NCI-H2196 (cell line): Measurements from ENCODE around the gene TMEM101.
"Not testable (repeated sequence)": the region's sequence is repeated elsewhere in the genome, so short reads cannot be mapped to it uniquely, and the experiment has no call there.

ENCODE experiments used
- DNase-seq: peaks from one replicate; lab custom pipeline; 2025; ENCODE audit not compliant: unreplicated experiment; lab: John Stamatoyannopoulos, UW

TMEM101 gene

DNA sequence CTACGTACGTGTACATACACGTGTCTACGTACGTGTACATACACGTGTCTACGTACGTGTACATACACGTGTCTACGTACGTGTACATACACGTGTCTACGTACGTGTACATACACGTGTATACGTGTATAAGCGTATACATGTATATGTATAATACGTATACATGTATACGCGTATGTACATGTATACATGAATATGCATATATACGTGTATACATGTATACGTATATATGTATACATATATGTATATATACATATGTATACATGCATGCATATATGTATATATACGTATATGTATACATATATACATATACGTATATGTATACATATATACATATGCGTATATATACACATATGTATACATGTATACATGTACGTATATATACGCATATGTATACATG lies 38.9 kb downstream of the TMEM101 start:
- no peak for DNase-seq

DNA sequence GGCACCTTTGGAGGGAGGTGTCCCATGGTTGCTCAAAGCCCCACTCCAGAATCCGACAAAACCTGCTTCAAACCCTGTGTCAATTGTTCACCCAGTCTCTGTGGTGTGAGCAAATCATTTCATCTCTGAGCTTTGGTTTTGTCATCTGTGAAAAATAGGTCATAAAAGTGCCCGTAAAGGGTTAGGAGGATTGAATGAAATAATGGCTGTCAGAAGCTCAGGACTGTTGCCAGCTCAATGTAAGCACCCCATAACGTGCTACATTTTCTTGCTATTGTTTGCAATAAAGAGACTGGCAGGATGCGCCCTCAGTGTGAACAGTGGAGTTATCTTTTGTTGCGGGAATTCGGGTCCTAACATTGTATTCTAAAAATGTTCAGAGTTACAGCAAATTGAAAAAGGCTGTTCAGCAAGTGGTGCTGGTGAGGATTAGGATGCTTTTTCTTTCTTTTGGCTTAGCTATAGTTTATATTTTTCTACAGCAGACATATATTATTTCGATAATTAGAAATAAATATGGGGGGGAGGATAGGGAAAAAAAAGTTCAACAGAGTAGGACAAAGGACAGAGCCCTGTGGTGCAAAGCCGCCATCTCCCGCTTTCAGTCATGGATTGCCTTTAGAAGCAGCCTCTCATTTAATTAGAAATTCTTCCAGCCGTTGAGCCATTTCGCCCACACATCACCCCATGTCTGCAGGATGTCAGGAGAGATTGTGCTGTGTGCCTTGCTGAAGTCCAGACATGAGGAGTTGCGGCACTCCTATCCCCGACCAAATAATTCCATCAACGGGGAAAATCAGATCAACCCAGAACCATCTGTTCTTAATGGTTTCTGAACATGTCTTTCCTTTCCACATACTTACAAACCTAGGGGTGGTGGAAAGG lies 40.1 kb downstream of the TMEM101 start:
- no peak for DNase-seq

DNA sequence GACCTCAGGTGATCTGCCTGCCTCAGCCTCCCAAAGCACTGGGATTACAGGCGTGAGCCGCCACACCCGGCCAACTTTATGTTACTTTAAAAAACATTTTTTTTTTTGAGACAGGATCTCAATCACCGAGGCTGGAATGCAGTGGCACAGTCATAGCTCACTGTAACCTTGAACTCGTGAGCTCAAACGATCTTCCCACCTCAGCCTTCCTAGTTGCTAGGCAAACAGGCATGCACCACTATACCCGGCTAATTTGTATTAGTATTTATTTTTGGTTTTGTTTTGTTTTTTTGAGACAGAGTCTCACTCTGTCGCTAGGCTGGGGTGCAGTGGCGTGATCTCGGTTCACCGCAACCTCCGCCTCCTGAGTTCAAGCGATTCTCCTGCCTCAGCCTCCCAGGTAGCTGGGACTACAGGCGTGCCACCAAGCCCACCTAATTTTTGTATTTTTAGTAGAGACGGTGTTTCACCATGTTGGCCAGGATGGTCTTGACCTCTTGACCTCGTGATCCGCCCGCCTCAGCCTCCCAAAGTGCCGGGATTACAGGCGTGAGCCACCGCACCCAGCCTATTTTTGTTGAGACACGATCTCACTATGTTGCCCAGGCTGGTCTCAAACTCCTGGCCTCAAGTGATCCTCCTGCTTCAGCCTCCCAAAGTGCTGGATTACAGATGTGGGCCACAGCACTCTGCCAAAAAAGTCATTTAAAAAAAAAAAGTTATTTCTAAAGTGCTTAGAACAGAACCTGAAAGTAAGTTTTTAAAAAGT lies 42.1 kb downstream of the TMEM101 start:
- DNase-seq, result not testable (repeated sequence)

DNA sequence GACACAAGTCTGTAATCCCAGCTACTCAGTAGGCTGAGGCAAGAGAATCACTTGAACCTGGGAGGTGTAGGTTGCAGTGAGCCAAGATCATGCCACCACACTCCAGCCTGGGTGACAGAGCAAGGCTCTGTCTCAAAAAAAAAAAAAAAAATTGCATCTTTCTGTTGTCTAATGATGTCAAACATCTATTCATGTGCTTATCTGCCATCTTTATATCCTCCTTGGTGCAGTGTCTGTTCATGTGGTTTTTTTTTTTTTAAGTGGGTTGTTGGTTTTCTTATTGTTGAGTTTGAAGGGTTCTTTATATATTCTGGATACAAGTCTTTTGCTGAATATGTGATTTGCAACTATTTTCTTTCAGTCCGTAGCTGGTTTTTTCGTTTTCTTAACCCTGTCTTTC lies 43.3 kb downstream of the TMEM101 start:
- not testable (repeated sequence) for DNase-seq

DNA sequence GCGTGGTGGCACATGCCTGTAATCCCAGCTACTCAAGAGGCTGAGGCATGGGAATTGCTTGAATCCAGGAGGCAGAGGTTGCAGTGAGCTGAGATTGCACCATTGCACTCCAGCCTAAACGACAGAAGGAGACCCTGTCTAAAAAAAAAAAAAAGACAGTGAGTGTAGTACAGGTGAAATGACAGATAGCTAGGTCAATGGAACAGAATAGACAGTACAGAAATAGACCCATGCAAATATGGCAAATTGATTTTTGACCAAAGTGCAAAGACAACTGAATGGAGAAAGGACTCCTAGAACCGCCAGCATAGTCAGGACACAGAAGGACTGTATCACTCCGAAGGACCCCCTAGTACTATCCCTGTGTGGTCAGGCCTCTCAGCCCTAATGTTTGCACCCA lies 44.4 kb downstream of the TMEM101 start:
- DNase-seq, result no peak

DNA sequence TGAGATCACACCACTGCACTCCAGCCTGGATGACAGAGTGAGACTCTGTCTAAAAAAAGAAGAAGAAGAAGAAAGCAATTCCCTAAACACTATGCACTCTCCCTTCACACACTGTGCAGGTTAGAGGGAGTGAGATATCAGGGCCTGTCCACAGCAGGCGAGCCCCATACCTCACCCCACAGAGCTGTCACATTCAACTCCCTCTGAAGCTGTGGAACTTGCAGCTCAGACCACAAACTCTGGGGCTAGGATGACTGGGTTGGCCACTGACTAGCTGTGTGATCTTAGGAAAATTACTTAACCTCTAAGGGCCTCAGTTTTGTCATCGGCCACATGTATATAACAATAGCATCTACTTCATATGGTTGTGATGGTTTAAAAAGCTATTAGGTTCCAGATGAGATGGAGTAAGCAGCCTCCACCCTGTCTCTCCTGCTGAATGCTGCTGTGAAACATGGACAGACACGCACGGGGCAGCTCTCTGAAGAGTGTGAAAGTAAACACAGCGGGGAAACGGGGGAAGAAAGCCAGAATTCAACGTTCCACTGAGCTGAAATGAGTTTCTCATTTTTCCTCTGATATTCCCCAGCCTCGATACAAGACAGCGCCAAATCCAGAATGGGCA lies 47.4 kb downstream of the TMEM101 start:
- DNase-seq, result no peak

DNA sequence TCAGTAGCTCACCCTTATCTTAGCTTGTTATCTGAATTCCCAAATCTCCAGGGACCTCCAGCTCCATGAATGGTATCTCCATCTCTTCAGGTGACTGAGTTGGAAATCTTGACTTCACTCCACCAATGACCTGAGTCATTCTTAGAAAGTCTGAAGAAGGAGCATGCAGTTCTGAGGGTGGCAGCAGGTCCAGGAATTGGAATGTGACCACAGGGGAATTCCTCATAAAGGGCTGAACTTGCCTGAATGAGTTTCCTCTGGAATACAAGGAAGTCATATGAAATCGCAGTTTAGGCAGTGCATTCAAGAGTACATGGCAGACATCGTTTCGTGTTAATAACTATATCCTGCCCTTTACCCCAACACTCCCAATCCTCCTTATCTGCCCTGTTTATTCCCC lies 48.5 kb downstream of the TMEM101 start:
- no peak for DNase-seq

DNA sequence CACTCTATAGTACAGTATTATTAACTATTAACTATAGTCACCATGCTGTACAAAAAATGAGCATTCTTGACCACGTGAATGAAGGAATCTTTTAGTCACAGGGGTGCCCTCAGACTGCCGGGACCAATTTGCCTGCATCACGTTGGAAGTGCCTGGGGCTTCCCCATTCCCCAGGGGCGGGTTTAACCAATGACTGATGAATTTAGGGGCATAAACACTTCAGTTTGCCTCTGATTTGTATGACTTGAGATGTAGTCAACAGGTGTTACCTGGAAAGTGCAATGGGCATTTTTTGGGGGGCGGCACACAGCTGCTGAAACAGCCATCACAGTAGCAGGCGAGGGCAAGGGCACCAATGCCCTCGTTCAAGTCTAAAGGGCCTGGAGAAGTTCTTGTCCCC lies 52.3 kb downstream of the TMEM101 start:
- no peak for DNase-seq

DNA sequence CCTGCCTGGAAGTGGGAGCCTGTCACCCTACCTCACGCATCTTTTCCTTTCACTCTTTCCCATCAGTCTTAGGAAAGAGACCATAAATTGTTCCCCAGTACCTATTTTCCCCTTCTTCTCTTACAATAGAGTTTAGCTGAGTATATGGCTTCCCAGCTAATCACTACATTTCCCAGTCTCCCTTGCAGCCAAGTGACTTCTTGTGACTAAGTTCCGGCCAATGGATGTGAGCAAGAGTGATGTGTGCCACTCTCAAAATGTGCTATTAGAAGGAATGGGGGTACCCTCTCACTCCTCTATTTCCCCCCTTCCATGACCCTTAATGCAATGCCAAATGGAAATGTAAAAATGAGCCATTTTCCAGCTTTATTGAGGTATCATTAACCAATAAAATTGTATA lies 52.8 kb downstream of the TMEM101 start:
- no peak for DNase-seq

DNA sequence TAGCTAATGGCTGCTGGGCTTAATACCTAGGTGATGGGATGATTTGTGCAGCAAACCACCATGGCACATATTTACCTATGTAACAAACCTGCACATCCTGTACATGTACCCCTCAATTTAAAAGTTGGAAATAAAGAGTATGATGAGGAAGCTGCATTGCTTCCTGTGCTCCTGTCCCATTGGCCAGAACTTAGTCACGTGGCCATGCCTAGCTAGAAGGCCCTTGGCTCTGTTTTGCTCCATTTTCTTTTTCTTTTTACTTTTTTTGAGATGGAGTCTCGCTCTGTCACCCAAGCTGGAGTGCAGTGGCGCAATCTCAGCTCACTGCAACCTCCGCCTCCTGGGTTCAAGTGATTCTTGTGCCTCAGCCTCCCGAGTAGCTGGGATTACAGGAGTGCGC lies 53.5 kb downstream of the TMEM101 start:
- DNase-seq, result not testable (repeated sequence)
